Neural cell (in vitro differentiated cells): Measurements from ENCODE around the gene SP110. TPM values are rescaled to one million over a fixed set of nuclear protein-coding genes. Genes with fewer than 3 reads are reported as not detected.

Experiments
- H2AFZ ChIP-seq: fragments of 200-600, 300-800 bp; sonication (generic), shearing (Covaris generic); 2 replicates; pipeline ENCODE4 v1.6.0; 2014; ENCODE audit warnings: low read depth, mild to moderate bottlenecking, antibody characterized with exemption, low read length, moderate library complexity
- H3F3A ChIP-seq: fragments of 200-600 bp; shearing (Covaris generic); 2 replicates; pipeline ENCODE4 v1.6.1; 2016; ENCODE audit warnings: mild to moderate bottlenecking, moderate library complexity, mixed read lengths, antibody characterized with exemption, low read length; ENCODE audit not compliant: insufficient read depth, poor library complexity, severe bottlenecking
- H3K27ac ChIP-seq: fragments of 200-600, 300-800 bp; sonication (generic), shearing (Covaris generic); 2 replicates; pipeline ENCODE4 v1.5.1; 2014; ENCODE audit warnings: mild to moderate bottlenecking, low read length, moderate library complexity
- H3K27me3 ChIP-seq: fragments of 300-800, 200-600 bp; sonication (generic), shearing (Covaris generic); 2 replicates; pipeline ENCODE4 v1.6.0; 2014; ENCODE audit warnings: mild to moderate bottlenecking, low read depth, low read length, moderate library complexity; ENCODE audit not compliant: insufficient read depth
- H3K36me3 ChIP-seq: fragments of 300-800, 200-600 bp; sonication (generic), shearing (Covaris generic); 2 replicates; pipeline ENCODE4 v1.5.1; 2014; ENCODE audit warnings: mild to moderate bottlenecking, antibody characterized with exemption, low read length, moderate library complexity; ENCODE audit not compliant: insufficient read depth
- H3K4me2 ChIP-seq: fragments of 300-800, 200-600 bp; sonication (generic), shearing (Covaris generic); 2 replicates; pipeline ENCODE4 v1.6.0; 2014; ENCODE audit warnings: mild to moderate bottlenecking, low read length
- H3K4me3 ChIP-seq: fragments of 300-800, 200-600 bp; sonication (generic), shearing (Covaris generic); 2 replicates; pipeline ENCODE4 v1.5.1; 2014; ENCODE audit warnings: mild to moderate bottlenecking, low read length, moderate library complexity
- H3K79me2 ChIP-seq: fragments of 200-600 bp; shearing (Covaris generic); replicated peaks from 2 replicates; pipeline ENCODE4 v1.6.0; 2014; ENCODE audit warnings: mild to moderate bottlenecking, low read length, moderate library complexity; ENCODE audit not compliant: insufficient read depth
- H3K9ac ChIP-seq: fragments of 300-800, 200-600 bp; sonication (generic), shearing (Covaris generic); 2 replicates; pipeline ENCODE4 v1.6.1; 2016; ENCODE audit warnings: mild to moderate bottlenecking, low read length, mixed read lengths
- H3K9me2 ChIP-seq: fragments of 200-600 bp; shearing (Covaris generic); 2 replicates; pipeline ENCODE4 v1.6.1; 2016; ENCODE audit warnings: mild to moderate bottlenecking, low read length, mixed read lengths; ENCODE audit not compliant: insufficient read depth
- H3K9me3 ChIP-seq: fragments of 200-600, 300-800 bp; sonication (generic), shearing (Covaris generic); 2 replicates; pipeline ENCODE4 v1.6.1; 2016; ENCODE audit warnings: mild to moderate bottlenecking, mixed run types, low read length, moderate library complexity, mixed read lengths
- H4K20me1 ChIP-seq: fragments of 200-600 bp; shearing (Covaris generic); 2 replicates; pipeline ENCODE4 v1.6.1; 2016; ENCODE audit warnings: mild to moderate bottlenecking, mixed run types; ENCODE audit not compliant: insufficient read depth
- CTCF ChIP-seq: fragments of 450-650 bp; IDR thresholded peaks from 2 replicates; pipeline ENCODE4 v1.5.1; 2014; ENCODE audit warnings: antibody characterized with exemption, mild to moderate bottlenecking, moderate library complexity; ENCODE audit not compliant: poor library complexity, severe bottlenecking
- EP300 ChIP-seq: fragments of 450-650 bp; conservative IDR thresholded peaks from 2 replicates; pipeline ENCODE4 v1.6.1; 2014; ENCODE audit warnings: antibody characterized with exemption, mild to moderate bottlenecking, moderate library complexity; ENCODE audit not compliant: poor library complexity, severe bottlenecking
- EZH2 ChIP-seq: fragments of 200-600, 300-800 bp; shearing (Covaris generic), sonication (generic); IDR thresholded peaks from 2 replicates; pipeline ENCODE4 v1.6.1; 2014; ENCODE audit warnings: antibody characterized with exemption, low read length, borderline replicate concordance, mild to moderate bottlenecking; ENCODE audit not compliant: insufficient read depth, poor library complexity, severe bottlenecking
- MXI1 ChIP-seq: fragments of 450-650 bp; conservative IDR thresholded peaks from 2 replicates; pipeline ENCODE4 v1.6.1; 2014; ENCODE audit warnings: antibody characterized with exemption, mild to moderate bottlenecking; ENCODE audit not compliant: poor library complexity, severe bottlenecking
- POLR2AphosphoS5 ChIP-seq: IDR thresholded peaks from 2 replicates; pipeline ENCODE4 v1.6.1; 2012
- RAD21 ChIP-seq: fragments of 450-650 bp; conservative IDR thresholded peaks from 2 replicates; pipeline ENCODE4 v1.6.1; 2014; ENCODE audit warnings: antibody characterized with exemption, mild to moderate bottlenecking, moderate library complexity
- REST ChIP-seq: IDR thresholded peaks from 2 replicates; pipeline ENCODE4 v1.6.1; 2012; ENCODE audit warnings: borderline replicate concordance
- SMC3 ChIP-seq: fragments of 450-650 bp; conservative IDR thresholded peaks from 2 replicates; pipeline ENCODE4 v1.6.1; 2014; ENCODE audit warnings: antibody characterized with exemption, mild to moderate bottlenecking, moderate library complexity; ENCODE audit not compliant: poor library complexity
- TAF1 ChIP-seq: IDR thresholded peaks from 2 replicates; pipeline ENCODE4 v1.6.1; 2012; ENCODE audit warnings: low read depth
- polyA minus RNA-seq: library from RNA; depleted of rRNA, polyadenylated mRNA; stranded (reverse); fragments of >200 nt; gene quantifications from 2 replicates; pipeline ENCODE4 v1.2.3, GENCODE V29; 2014
- polyA plus RNA-seq: library from polyadenylated mRNA; depleted of rRNA; stranded (reverse); fragments of >200 nt; gene quantifications from 2 replicates; pipeline ENCODE4 v1.2.3, GENCODE V29; 2014

Gene SP110
- not detected in 2 replicates for polyA plus RNA-seq
- not detected in 2 replicates for polyA minus RNA-seq

GRCh38 chr2:230219419-230220331 is at the start of gene SP110:
SP110 (minus strand) TSS chr2:230219984; CDS start chr2:230216927, 3,057 bp downstream.
- no peak within 1 kb of the TSS for H3K4me2 ChIP-seq
- H2AFZ ChIP-seq, result no peak within 1 kb of the TSS
- H4K20me1 ChIP-seq, result no peaks in the 10 kb centered on the region
- TF ChIP-seq EZH2, result no peak
- no peak for TF ChIP-seq TAF1
- TF ChIP-seq RAD21, result no peak
- no peak for TF ChIP-seq CTCF
- no peak for TF ChIP-seq EP300
- no peak for TF ChIP-seq REST
- TF ChIP-seq MXI1, result no peak
- no peak for TF ChIP-seq POLR2AphosphoS5
- TF ChIP-seq SMC3, result no peak
- no peaks in the 10 kb centered on the region for H3K9me2 ChIP-seq
- H3F3A ChIP-seq, result no peaks in the 10 kb centered on the region
- H3K27me3 ChIP-seq, result no peaks in the 10 kb centered on the region
- no peak within 1 kb of the TSS for H3K4me3 ChIP-seq
- H3K27ac ChIP-seq, result no peak within 1 kb of the TSS
- no peaks in the 10 kb centered on the region for H3K36me3 ChIP-seq
- H3K79me2 ChIP-seq, result no peaks in the 10 kb centered on the region
- no peaks in the 10 kb centered on the region for H3K9me3 ChIP-seq
- H3K9ac ChIP-seq, result no peak within 1 kb of the TSS

GRCh38 chr2:230268606-230269243 is 48.9 kb upstream of the SP110 start:
- TF ChIP-seq EZH2 (no peak), RAD21 (no peak), CTCF (no peak), MXI1 (no peak), TAF1 (no peak), SMC3 (no peak), REST (no peak), EP300 (no peak), POLR2AphosphoS5 (no peak)
- H3F3A ChIP-seq, result no peaks in the 10 kb centered on the region
- H3K79me2 ChIP-seq, result no peaks in the 10 kb centered on the region
- H3K4me3 ChIP-seq, result no peak overlapping the region
- H3K27ac ChIP-seq, result no peak overlapping the region
- no peaks in the 10 kb centered on the region for H3K27me3 ChIP-seq
- H3K9me3 ChIP-seq, result no peaks in the 10 kb centered on the region
- no peak overlapping the region for H2AFZ ChIP-seq
- no peak overlapping the region for H3K4me2 ChIP-seq
- H4K20me1 ChIP-seq, result no peaks in the 10 kb centered on the region
- H3K36me3 ChIP-seq, result no peaks in the 10 kb centered on the region
- no peaks in the 10 kb centered on the region for H3K9me2 ChIP-seq
- no peak overlapping the region for H3K9ac ChIP-seq
